H1 (cell line): Measurements from ENCODE around the gene RTKN. TPM values are rescaled to one million over a fixed set of nuclear protein-coding genes. Genes with fewer than 3 reads are reported as not detected.

Experiments
- CTCF ChIA-PET: fragments of 300-600 bp; sonication (Branson Sonifier 250); formaldehyde crosslinking; loops from one replicate; lab custom pipeline; 2021; ENCODE audit not compliant: partially characterized antibody; lab: Charles Lee
- POLR2A ChIA-PET: fragments of 300-600 bp; sonication (Branson Sonifier 250); formaldehyde crosslinking; loops from one replicate; lab custom pipeline; 2021; ENCODE audit warnings: inconsistent platforms; ENCODE audit not compliant: partially characterized antibody; lab: Charles Lee
- DNase-seq, 2 experiments: peaks; one replicate each; pipeline versions ENCODE4 v3.0.0 to v3.0.0-alpha.2; 2010 to 2022; ENCODE audit warnings: low spot score in 2 of 2, low read depth in 1 of 2, mixed read lengths in 1 of 2
- FAIRE-seq: peaks from 2 replicates; lab custom pipeline; 2011; peaks lifted over from hg19 to GRCh38; lab: Jason Lieb, UNC
- H2AFZ ChIP-seq: 2 replicates; pipeline ENCODE4 v1.8.1; 2012; ENCODE audit warnings: low read length, inconsistent platforms
- H2AK5ac ChIP-seq: 2 replicates; pipeline ENCODE4 v1.6.1; 2013; ENCODE audit warnings: low read depth, low read length
- H2BK120ac ChIP-seq: replicated peaks from 2 replicates; pipeline ENCODE3; 2013; ENCODE audit warnings: low read depth, low read length, inconsistent platforms
- H2BK12ac ChIP-seq: 2 replicates; pipeline ENCODE4 v1.6.1; 2013; ENCODE audit warnings: low read depth, low read length
- H2BK15ac ChIP-seq: 2 replicates; pipeline ENCODE4 v1.6.1; 2013; ENCODE audit warnings: low read length
- H2BK20ac ChIP-seq: 2 replicates; pipeline ENCODE4 v1.6.1; 2013; ENCODE audit warnings: low read length
- H2BK5ac ChIP-seq: 2 replicates; pipeline ENCODE4 v1.6.1; 2013; ENCODE audit warnings: low read depth, low read length
- H3K14ac ChIP-seq: 2 replicates; pipeline ENCODE4 v1.6.1; 2013; ENCODE audit warnings: inconsistent platforms; ENCODE audit not compliant: insufficient read length
- H3K18ac ChIP-seq: 2 replicates; pipeline ENCODE4 v1.6.1; 2013; ENCODE audit warnings: low read length; ENCODE audit errors: extremely low read depth
- H3K23ac ChIP-seq: 2 replicates; pipeline ENCODE4 v1.6.1; 2013; ENCODE audit warnings: inconsistent platforms; ENCODE audit not compliant: insufficient read length
- H3K23me2 ChIP-seq: 2 replicates; pipeline ENCODE4 v1.6.1; 2013; ENCODE audit warnings: low read depth, low read length
- H3K27ac ChIP-seq: 2 replicates; pipeline ENCODE4 v1.6.1; 2011; ENCODE audit warnings: low read depth, low read length, inconsistent platforms
- H3K27me3 ChIP-seq, 4 experiments: replicated peaks in 1 of 4; 1 replicate in 1 of 4; 2 replicates in 3 of 4; pipeline versions ENCODE4 v1.6.1 to v1.8.1; 2011 to 2013; ENCODE audit warnings: low read length in 3 of 4, mild to moderate bottlenecking in 3 of 4, inconsistent platforms in 2 of 4, mixed read lengths in 2 of 4, moderate library complexity in 1 of 4; ENCODE audit not compliant: control insufficient read depth in 3 of 4, insufficient read depth in 3 of 4; ENCODE audit errors: extremely low read depth in 1 of 4
- H3K36me3 ChIP-seq, 4 experiments: 2 replicates each; pipeline versions ENCODE4 v1.6.1 to v1.8.1; 2011 to 2013; ENCODE audit warnings: mild to moderate bottlenecking in 4 of 4, low read length in 3 of 4, moderate library complexity in 2 of 4, control low read depth in 1 of 4, inconsistent platforms in 1 of 4; ENCODE audit not compliant: insufficient read depth in 4 of 4, control insufficient read depth in 2 of 4
- H3K4ac ChIP-seq: replicated peaks from 2 replicates; pipeline ENCODE3; 2013; ENCODE audit warnings: low read length, low read depth, mixed read lengths, inconsistent platforms; ENCODE audit not compliant: insufficient read length
- H3K4me1 ChIP-seq, 4 experiments: replicated peaks in 1 of 4; 1 replicate in 1 of 4; 2 replicates in 3 of 4; pipeline versions ENCODE4 v1.6.1 to v1.8.1; 2011 to 2013; ENCODE audit warnings: low read length in 3 of 4, inconsistent platforms in 2 of 4, mixed read lengths in 1 of 4; ENCODE audit not compliant: insufficient read depth in 4 of 4, control insufficient read depth in 3 of 4
- H3K4me2 ChIP-seq, 2 experiments: 2 replicates each; pipeline versions ENCODE4 v1.6.1 to v1.8.1; 2011 to 2013; ENCODE audit warnings: low read depth in 2 of 2, low read length in 2 of 2, control low read depth in 1 of 2, inconsistent platforms in 1 of 2, mild to moderate bottlenecking in 1 of 2; ENCODE audit not compliant: insufficient read depth in 1 of 2
- H3K4me3 ChIP-seq, 4 experiments: fragments of 200-600, 300-600 bp in 1 of 4; sonication (generic), shearing (Covaris generic), sonication (Bioruptor Twin) in 1 of 4; 2 replicates each; pipeline versions ENCODE4 v1.5.1 to v1.8.1; 2011 to 2016; ENCODE audit warnings: low read length in 4 of 4, low read depth in 3 of 4, control low read depth in 2 of 4, inconsistent platforms in 2 of 4, mild to moderate bottlenecking in 2 of 4, mixed read lengths in 1 of 4, moderate library complexity in 1 of 4; ENCODE audit not compliant: insufficient read depth in 2 of 4; ENCODE audit errors: extremely low read depth in 1 of 4
- H3K56ac ChIP-seq: replicated peaks from 2 replicates; pipeline ENCODE3; 2013; ENCODE audit warnings: low read depth, mild to moderate bottlenecking, mixed read lengths, low read length, inconsistent platforms; ENCODE audit not compliant: insufficient read length
- H3K79me1 ChIP-seq: 2 replicates; pipeline ENCODE4 v1.6.1; 2013; ENCODE audit warnings: low read depth, low read length, control low read depth
- H3K79me2 ChIP-seq, 2 experiments: 2 replicates each; pipeline versions ENCODE4 v1.6.1 to v1.8.1; 2012 to 2013; ENCODE audit warnings: low read length in 2 of 2, mild to moderate bottlenecking in 2 of 2, inconsistent platforms in 1 of 2; ENCODE audit not compliant: insufficient read depth in 2 of 2, control insufficient read depth in 1 of 2
- H3K9ac ChIP-seq, 4 experiments: replicated peaks in 1 of 4; 1 replicate in 1 of 4; 2 replicates in 3 of 4; pipeline versions ENCODE4 v1.6.1 to v1.8.1; 2011 to 2013; ENCODE audit warnings: low read depth in 3 of 4, low read length in 3 of 4, control low read depth in 2 of 4, mild to moderate bottlenecking in 2 of 4, moderate library complexity in 2 of 4, inconsistent platforms in 1 of 4; ENCODE audit errors: extremely low read depth in 1 of 4
- H3K9me3 ChIP-seq, 2 experiments: 2 replicates each; pipeline versions ENCODE4 v1.6.1 to v1.8.1; 2012 to 2013; ENCODE audit warnings: mild to moderate bottlenecking in 2 of 2, moderate library complexity in 2 of 2, control low read depth in 1 of 2, inconsistent platforms in 1 of 2, low read depth in 1 of 2, low read length in 1 of 2, mixed read lengths in 1 of 2; ENCODE audit not compliant: insufficient read depth in 2 of 2
- H4K20me1 ChIP-seq, 2 experiments: replicated peaks in 1 of 2; 2 replicates each; pipeline versions ENCODE3 to v1.8.1; 2011 to 2013; ENCODE audit warnings: inconsistent platforms in 2 of 2, low read length in 2 of 2, mild to moderate bottlenecking in 1 of 2; ENCODE audit not compliant: insufficient read depth in 2 of 2, control insufficient read depth in 1 of 2
- H4K5ac ChIP-seq: 2 replicates; pipeline ENCODE4 v1.6.1; 2013; ENCODE audit warnings: low read length, low read depth, mixed read lengths, inconsistent platforms; ENCODE audit not compliant: insufficient read length
- H4K8ac ChIP-seq: 2 replicates; pipeline ENCODE4 v1.8.0; 2013; ENCODE audit warnings: mild to moderate bottlenecking, moderate library complexity, low read length, inconsistent platforms; ENCODE audit not compliant: insufficient read depth; ENCODE audit errors: extremely low read depth
- H4K91ac ChIP-seq: replicated peaks from 2 replicates; pipeline ENCODE3; 2013; ENCODE audit warnings: low read length, mixed read lengths, inconsistent platforms; ENCODE audit not compliant: insufficient read length
- FOSL1 ChIP-seq: IDR thresholded peaks from 2 replicates; pipeline ENCODE4 v1.6.1; 2011; ENCODE audit warnings: mild to moderate bottlenecking, low read depth, low read length, moderate library complexity; ENCODE audit not compliant: insufficient read depth
- GABPA ChIP-seq: IDR thresholded peaks from 2 replicates; pipeline ENCODE4 v1.6.1; 2011; ENCODE audit warnings: mild to moderate bottlenecking, low read length, moderate library complexity, borderline replicate concordance; ENCODE audit not compliant: insufficient read depth
- HDAC6 ChIP-seq: IDR thresholded peaks from one replicate; pipeline ENCODE4 v1.7.1; 2012; ENCODE audit warnings: low read depth, mild to moderate bottlenecking, inconsistent platforms, low read length, moderate library complexity
- JUN ChIP-seq: IDR thresholded peaks from 2 replicates; pipeline ENCODE4 v1.6.1; 2011; ENCODE audit warnings: low read depth, mild to moderate bottlenecking, improper control_type of control experiment, low read length
- MAFK ChIP-seq: IDR thresholded peaks from 2 replicates; pipeline ENCODE4 v1.6.1; 2012; ENCODE audit warnings: low read depth, mild to moderate bottlenecking, improper control_type of control experiment, low read length
- RXRA ChIP-seq: IDR thresholded peaks from 2 replicates; pipeline ENCODE4 v1.6.1; 2011; ENCODE audit warnings: low read depth, mild to moderate bottlenecking, low read length, moderate library complexity; ENCODE audit not compliant: insufficient read depth
- SIN3A ChIP-seq, 2 experiments: IDR thresholded peaks in 1 of 2; conservative IDR thresholded peaks in 1 of 2; 2 replicates each; pipeline ENCODE4 v1.6.1; 2011 to 2012; ENCODE audit warnings: low read length in 2 of 2, improper control_type of control experiment in 1 of 2, low read depth in 1 of 2, mild to moderate bottlenecking in 1 of 2
- WGBS, 2 experiments: shearing (Covaris generic) in 1 of 2; methylation state at CpG; one replicate each; pipeline versions ENCODE4 v1.1.6 to v1.1.7; 2013 to 2015; ENCODE audit warnings: low lambda C conversion rate in 2 of 2, mixed read lengths in 2 of 2, inconsistent platforms in 1 of 2, low coverage in 1 of 2, missing lambda C conversion rate in 1 of 2; ENCODE audit not compliant: insufficient replicate concordance in 2 of 2, insufficient coverage in 1 of 2, insufficient read length in 1 of 2; ENCODE audit errors: extremely low coverage in 1 of 2, missing lambda C conversion rate in 1 of 2; 5-methylcytosine and 5-hydroxymethylcytosine counted together
- polyA plus RNA-seq, 7 experiments: library from polyadenylated mRNA; depleted of rRNA in 3 of 7; stranded (reverse) in 5 of 7; unstranded in 2 of 7; fragments of >200 nt in 5 of 7; fragments of 200-250 nt in 2 of 7; gene quantifications; 1 replicate in 5 of 7; 2 replicates in 1 of 7; 4 replicates in 1 of 7; pipeline versions ENCODE4 v1.2.1 to v1.2.3, GENCODE V29; 2011 to 2013; ENCODE audit warnings: missing spikeins in 2 of 7, mixed read lengths in 2 of 7
- total RNA-seq: library from RNA; stranded (reverse); fragmentation: NEBNext Ultra II Directional; extraction: Animal tissue kit (Norgen Biotek cat#: 25700); gene quantifications from 2 replicates; pipeline ENCODE4 v1.2.1, GENCODE V29; 2021

The RTKN gene
- total and polyA plus RNA-seq, 2 of the 8 experiments (the other 6 are each of a cell fraction or from before 2014, with no cell fraction given): 40.2 to 54.1 TPM

- Histone ChIP-seq H2AFZ (no peak overlapping the region), H2BK20ac (no peak overlapping the region)
- TF ChIP-seq HDAC6 (no peak), GABPA (no peak), FOSL1 (no peak), SIN3A (conservative IDR thresholded peaks at IDR 0.05 in 1 of 2, IDR thresholded peaks at IDR 0.05 in 1 of 2; ENCODE audit: low read depth in 1 of 2, low read length in 2 of 2) (no peak), RXRA (no peak), JUN (no peak), MAFK (no peak)
- TF ChIP-seq, all 59 proteins: peak for 0
- Histone ChIP-seq H2BK120ac (no peak overlapping the region), H3K23me2 (peaks cover 10% of the 10 kb centered on the region), H3K9ac (no peak overlapping the region), H3K18ac (no peak overlapping the region), H3K27ac (no peak overlapping the region), H3K27me3 (0 out of 7 replicates have a peak, but pooled peaks cover 0 to 2% (median 0%) of the 10 kb centered on the region in 4 experiments), H2BK15ac (no peak overlapping the region), H3K4ac (no peak overlapping the region), H2AK5ac (no peak overlapping the region), H3K36me3 (peaks cover 0 to 7% (median under 1%) of the 10 kb centered on the region in 4 experiments; a peak in 4 of 8 replicates), H4K91ac (no peak overlapping the region), H3K4me2 (no peak overlapping the region; a peak in 1 of 4 replicates), H3K4me1 (peaks cover 0 to 14% (median 3%) of the 10 kb centered on the region in 4 experiments; a peak in 4 of 7 replicates), H3K4me3 (no peak overlapping the region), H3K9me3 (no peaks in the 10 kb centered on the region), H4K5ac (no peak overlapping the region), H3K79me2 (no peaks in the 10 kb centered on the region), H2BK5ac (no peak overlapping the region), H3K23ac (no peak overlapping the region), H3K79me1 (no peaks in the 10 kb centered on the region), H4K8ac (no peak overlapping the region), H2BK12ac (no peak overlapping the region), H3K14ac (no peak overlapping the region), H3K56ac (no peak overlapping the region), H4K20me1 (peaks cover 0 to 8% of the 10 kb centered on the region in 2 experiments)
- ChIA-PET POLR2A (interaction anchor here (3.3 to 3.5 kb wide), 2 partner anchors 16 to 35 kb away, joined by 22 to 23 read pairs; partner anchors contain the start of gene INO80B), CTCF (no interaction called here)
- no peak for DNase-seq
- no peak for FAIRE-seq
- 94% methylated on average over 2 of the region's 2 CpGs; no CpG with 5 or more reads in 1 of the 2 experiments for WGBS, 2 experiments
Measured at GRCh38 chr2:74420006-74420405, 21.7 kb downstream of the RTKN start.
